Stimulated activated memory B cell treated with anti-CD40 and anti-IgM and Interleukin-4, amounts not matched to agents 10 μg/mL and 1 μg/mL and 100 μg/mL, for 72 hours (primary cell): ENCODE measurements around the gene TRIM43.
"Not testable (repeated sequence)": the region's sequence is repeated elsewhere in the genome, so short reads cannot be mapped to it uniquely, and the experiment has no call there.

Experiments
- ATAC-seq: fragments of 150-1000 bp; cut with Tn5 transposase; 2 replicates; pipeline ENCODE4 v1.10.0; 2021
- H3K27ac Mint-ChIP-seq: one replicate; pipeline ENCODE4 v1.8.0; 2022; ENCODE audit warnings: mild to moderate bottlenecking, mixed read lengths
- H3K27me3 Mint-ChIP-seq: one replicate; pipeline ENCODE4 v1.8.0; 2022; ENCODE audit warnings: mixed read lengths
- H3K36me3 Mint-ChIP-seq: one replicate; pipeline ENCODE4 v1.8.0; 2022; ENCODE audit warnings: mixed read lengths
- H3K4me1 Mint-ChIP-seq: one replicate; pipeline ENCODE4 v1.8.0; 2022; ENCODE audit warnings: mixed read lengths
- H3K4me3 Mint-ChIP-seq: one replicate; pipeline ENCODE4 v1.8.0; 2022; ENCODE audit warnings: mild to moderate bottlenecking, moderate library complexity, mixed read lengths
- H3K9me3 Mint-ChIP-seq: one replicate; pipeline ENCODE4 v1.8.0; 2022; ENCODE audit warnings: mixed read lengths

TRIM43 gene

DNA sequence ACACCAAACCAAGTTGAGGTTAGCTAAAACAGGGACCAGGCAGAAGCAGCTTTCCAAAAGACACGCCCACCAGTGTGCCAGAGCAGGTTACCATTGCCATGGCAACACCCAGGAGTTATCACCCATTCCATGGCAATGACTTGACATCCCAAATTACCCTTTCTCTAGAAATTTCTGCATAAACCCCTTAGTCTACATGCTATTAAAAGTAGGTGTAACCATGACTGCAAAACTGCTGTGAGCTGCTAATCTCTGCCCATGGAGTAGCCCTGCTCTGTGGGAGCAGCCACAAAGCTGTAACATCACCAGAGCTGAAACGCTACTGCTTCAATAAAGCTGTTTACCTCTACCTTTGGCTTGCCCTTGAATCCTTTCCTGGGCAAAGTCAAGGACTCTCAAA is 18.0 kb downstream of the TRIM43 start:
- H3K27ac Mint-ChIP-seq, ATAC-seq, H3K4me3 Mint-ChIP-seq, H3K36me3 Mint-ChIP-seq, H3K4me1 Mint-ChIP-seq, H3K9me3 Mint-ChIP-seq, H3K27me3 Mint-ChIP-seq: not testable (repeated sequence)

DNA sequence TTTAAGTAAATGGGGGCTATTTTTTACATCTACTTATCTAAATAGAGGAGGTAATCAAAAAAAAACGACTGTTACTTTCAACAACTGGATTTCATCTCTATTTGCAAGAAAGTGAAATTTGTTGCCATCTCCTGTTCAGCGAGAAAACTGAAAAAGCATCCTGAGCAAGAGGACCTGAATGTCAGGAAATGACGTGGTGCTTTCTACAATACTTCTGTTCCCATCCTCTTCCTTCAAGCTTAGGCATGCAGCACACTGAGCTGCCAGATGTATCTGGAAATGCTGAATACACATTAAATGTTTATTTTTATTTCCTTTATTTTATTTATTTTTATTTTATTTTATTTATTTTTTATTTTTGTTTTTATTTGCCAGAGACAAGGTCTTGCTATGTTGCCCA is 21.2 kb downstream of the TRIM43 start:
- H3K36me3 Mint-ChIP-seq, H3K9me3 Mint-ChIP-seq, ATAC-seq, H3K27me3 Mint-ChIP-seq, H3K4me1 Mint-ChIP-seq, H3K4me3 Mint-ChIP-seq, H3K27ac Mint-ChIP-seq: not testable (repeated sequence)

DNA sequence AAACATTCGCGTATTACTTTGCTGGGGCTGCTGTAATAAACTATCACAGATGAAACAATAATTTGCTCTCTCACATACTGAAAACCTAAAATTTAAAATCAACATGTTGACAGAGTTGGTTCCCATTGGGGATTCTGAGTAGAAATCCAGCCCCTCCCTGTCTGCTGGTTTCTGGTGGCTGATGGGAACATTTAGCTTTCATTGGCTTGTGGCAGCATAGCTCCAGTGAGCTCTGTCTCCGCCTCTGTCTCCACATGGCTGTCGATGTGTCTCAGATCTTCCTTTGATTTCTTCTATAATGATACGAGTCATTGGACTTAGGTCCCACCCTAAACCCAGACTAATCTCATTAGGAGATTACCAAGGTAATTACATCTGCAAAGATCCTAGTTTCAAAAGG is 30.9 kb downstream of the TRIM43 start:
- not testable (repeated sequence) for H3K4me3 Mint-ChIP-seq, H3K27me3 Mint-ChIP-seq

DNA sequence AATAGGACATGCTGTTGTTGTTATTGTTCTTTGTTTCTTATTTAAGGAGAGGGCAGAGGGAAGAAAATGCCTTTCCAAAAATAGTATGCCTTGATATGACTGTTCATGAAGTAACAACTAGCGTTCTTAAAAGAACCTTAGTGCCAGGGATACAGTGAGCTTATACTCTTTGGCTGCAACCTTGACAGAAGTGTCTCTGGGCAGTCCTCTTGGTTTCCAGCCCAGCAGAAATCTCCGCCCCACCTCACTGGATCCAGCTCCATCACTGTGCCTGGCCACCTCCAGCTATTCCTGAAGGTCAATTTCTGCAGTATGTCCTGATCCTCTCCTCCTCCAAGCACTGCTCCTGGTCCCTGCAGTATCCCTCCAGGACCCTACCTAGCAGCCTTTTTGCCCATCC is 39.2 kb downstream of the TRIM43 start:
- not testable (repeated sequence) for ATAC-seq, H3K9me3 Mint-ChIP-seq, H3K27me3 Mint-ChIP-seq, H3K27ac Mint-ChIP-seq, H3K4me3 Mint-ChIP-seq, H3K4me1 Mint-ChIP-seq, H3K36me3 Mint-ChIP-seq

More for the DNA sequence above, 30.9 kb downstream of the TRIM43 start:
- not testable (repeated sequence) for H3K9me3 Mint-ChIP-seq, H3K4me1 Mint-ChIP-seq, H3K36me3 Mint-ChIP-seq, H3K27ac Mint-ChIP-seq, ATAC-seq

DNA sequence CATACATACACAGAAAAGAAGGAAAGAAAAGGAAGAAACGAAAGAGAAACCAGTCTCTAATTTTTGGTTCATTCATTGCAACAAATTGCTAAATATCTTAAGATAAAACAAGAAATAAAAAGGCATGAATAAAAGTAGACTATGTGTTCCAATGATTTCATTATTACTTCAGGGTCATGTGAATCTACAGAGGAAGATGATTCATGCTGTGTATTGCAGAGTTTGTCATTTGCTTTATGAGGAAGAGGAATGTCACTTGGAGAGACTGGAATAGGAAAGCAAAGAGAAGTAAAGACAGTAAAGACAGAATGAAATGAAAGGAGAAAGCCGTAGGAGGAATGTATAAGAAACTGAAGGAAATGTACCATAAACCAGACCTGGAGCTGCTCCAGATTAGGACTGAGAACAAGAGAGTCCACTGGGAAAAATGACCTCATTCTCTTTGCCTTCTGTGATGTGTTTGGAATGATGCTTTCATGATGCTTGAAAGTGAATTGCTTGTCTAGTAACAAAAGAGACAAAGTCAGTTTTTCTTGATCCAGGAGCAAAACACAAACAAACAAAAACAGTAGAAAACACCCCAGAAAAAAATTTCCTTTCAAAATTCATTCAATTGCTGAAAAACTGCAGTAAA is 41.9 kb downstream of the TRIM43 start:
- H3K4me3 Mint-ChIP-seq, ATAC-seq, H3K36me3 Mint-ChIP-seq, H3K9me3 Mint-ChIP-seq, H3K4me1 Mint-ChIP-seq, H3K27me3 Mint-ChIP-seq, H3K27ac Mint-ChIP-seq: not testable (repeated sequence)

DNA sequence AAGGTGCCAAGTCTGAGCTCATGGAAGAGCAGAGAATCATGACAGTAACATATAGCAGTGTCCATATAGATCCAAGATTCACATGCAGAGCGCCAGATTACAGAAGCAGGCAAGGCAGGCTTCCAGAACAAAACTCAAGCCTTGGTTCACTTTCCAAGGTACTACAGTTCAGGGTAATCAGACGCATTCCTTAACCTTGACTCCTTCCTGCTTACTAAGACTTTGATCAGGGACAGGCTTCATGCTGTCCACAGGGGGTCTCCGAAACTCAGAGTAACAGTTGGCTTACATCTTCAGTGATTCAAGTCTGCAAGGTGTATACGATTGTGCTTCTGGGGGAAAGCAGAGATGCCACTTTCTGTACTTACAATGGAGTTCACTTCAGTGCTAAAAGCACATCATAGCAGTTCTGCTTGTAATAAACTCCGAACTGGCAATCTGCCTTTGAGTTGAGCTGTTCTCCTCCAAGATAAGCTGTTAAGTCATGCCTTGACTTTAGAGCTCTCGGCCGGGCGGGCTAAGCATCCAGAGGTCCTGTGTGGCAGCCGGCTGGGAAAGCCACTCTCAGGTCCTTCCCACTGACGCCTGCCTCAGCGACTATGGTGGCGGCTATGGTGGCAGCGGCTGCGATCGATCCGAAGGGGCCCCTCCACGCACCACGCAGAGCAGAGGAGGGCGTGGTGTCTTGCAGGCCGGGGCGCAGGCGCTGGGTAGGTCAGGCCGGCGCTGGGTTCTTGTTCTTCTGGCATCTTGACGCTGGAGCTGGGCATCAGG is 48.9 kb downstream of the TRIM43 start:
- H3K4me3 Mint-ChIP-seq, H3K4me1 Mint-ChIP-seq, ATAC-seq, H3K27me3 Mint-ChIP-seq, H3K36me3 Mint-ChIP-seq, H3K27ac Mint-ChIP-seq, H3K9me3 Mint-ChIP-seq: not testable (repeated sequence)

DNA sequence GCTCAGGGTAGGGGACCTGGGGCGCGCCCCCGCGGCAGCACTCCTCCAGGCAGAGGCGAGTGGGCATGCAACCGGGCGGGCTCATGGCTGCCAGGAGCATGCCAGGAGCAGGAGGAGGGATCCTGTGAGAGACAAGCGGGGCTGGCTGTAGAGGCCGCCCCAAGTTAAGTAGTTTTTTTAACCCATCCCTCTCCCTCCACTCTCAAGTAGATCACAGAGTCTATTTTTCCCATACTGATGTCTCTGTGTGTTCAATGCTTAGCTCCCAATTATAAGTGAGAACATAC is 49.4 kb downstream of the TRIM43 start:
- not testable (repeated sequence) for H3K4me1 Mint-ChIP-seq, ATAC-seq, H3K4me3 Mint-ChIP-seq, H3K27ac Mint-ChIP-seq, H3K27me3 Mint-ChIP-seq, H3K9me3 Mint-ChIP-seq, H3K36me3 Mint-ChIP-seq

DNA sequence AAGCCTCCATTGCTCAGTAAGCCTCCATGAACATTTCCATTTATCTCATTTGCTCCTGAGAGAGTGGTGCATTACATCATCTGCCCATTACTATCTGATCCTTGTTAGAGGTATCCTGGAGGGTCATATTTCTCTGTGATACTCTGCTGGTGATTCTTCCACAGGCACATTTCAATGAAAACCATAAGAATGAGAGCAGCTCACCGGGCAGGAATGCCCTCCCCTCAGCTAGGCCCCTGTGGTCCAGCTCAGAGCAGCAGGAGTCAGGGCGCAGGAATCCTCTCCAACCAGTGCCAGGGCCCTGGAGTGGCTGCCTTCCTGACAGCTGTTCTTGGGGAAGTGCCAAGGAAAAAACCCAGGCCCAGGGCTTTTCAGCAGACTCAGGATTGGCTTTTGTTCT is 50.0 kb downstream of the TRIM43 start:
- not testable (repeated sequence) for ATAC-seq, H3K27me3 Mint-ChIP-seq, H3K4me3 Mint-ChIP-seq, H3K27ac Mint-ChIP-seq, H3K36me3 Mint-ChIP-seq, H3K9me3 Mint-ChIP-seq, H3K4me1 Mint-ChIP-seq

DNA sequence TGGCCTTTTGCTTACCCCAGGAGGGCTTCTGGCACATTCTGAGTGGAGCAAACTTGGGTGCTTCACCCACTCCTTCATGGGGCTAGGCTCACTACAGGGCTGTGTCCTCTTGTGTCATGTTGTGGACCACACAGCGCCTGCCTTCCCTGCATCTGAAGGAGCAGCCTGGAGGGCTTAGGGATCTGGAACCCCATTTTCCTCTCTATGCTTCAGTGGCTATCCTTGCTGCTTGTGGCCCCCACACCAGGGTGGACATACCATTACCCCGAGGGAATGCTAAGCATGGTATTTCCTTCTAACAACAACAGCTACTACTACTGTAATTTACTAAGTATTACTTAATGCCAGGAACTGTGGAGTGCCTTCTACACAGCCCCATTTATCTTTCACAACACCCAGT is 50.6 kb downstream of the TRIM43 start:
- not testable (repeated sequence) for H3K4me1 Mint-ChIP-seq, H3K4me3 Mint-ChIP-seq, H3K27ac Mint-ChIP-seq, ATAC-seq, H3K27me3 Mint-ChIP-seq, H3K36me3 Mint-ChIP-seq, H3K9me3 Mint-ChIP-seq

DNA sequence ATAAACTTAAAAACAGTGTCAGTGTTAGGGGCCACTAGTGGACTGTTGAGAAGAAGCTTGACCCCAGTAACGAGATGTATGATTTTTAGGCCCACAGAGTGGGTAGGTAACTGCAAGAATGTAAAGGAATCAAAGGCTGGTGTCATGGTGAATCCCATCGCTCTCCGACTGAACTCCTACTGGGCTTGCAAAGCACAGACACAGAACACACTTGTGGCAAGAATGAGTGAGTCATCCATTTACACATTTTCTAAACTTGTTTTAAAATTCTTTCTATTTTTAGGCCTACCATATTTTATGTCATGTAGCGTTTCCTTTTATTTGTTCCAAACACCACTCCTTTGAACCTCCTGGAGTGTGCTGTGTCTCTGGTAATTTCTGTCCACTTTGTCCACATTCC is 51.1 kb downstream of the TRIM43 start:
- ATAC-seq, H3K4me1 Mint-ChIP-seq, H3K4me3 Mint-ChIP-seq, H3K27me3 Mint-ChIP-seq, H3K27ac Mint-ChIP-seq, H3K36me3 Mint-ChIP-seq, H3K9me3 Mint-ChIP-seq: not testable (repeated sequence)

DNA sequence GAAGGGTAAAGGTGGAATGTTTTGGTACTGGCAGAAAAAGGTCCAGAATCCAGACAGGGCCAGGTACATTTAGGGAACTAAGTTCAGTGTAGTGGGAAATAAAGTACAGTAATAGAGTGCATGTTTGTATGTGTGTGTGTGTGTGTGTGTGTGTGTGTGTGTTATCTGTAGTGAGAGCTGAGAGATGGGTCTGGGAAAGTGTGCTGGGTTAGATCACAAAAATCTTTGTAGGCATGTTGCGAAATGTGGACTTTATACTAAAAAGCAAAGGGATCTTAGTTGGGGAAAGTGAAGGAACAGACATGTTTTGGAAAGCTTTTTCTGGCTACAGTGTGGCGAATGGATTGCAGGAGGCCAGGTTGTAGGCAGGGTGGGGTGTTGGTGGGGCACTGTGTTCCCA is 53.5 kb downstream of the TRIM43 start:
- not testable (repeated sequence) for H3K4me3 Mint-ChIP-seq, H3K9me3 Mint-ChIP-seq, H3K4me1 Mint-ChIP-seq, H3K36me3 Mint-ChIP-seq, H3K27me3 Mint-ChIP-seq, ATAC-seq, H3K27ac Mint-ChIP-seq

DNA sequence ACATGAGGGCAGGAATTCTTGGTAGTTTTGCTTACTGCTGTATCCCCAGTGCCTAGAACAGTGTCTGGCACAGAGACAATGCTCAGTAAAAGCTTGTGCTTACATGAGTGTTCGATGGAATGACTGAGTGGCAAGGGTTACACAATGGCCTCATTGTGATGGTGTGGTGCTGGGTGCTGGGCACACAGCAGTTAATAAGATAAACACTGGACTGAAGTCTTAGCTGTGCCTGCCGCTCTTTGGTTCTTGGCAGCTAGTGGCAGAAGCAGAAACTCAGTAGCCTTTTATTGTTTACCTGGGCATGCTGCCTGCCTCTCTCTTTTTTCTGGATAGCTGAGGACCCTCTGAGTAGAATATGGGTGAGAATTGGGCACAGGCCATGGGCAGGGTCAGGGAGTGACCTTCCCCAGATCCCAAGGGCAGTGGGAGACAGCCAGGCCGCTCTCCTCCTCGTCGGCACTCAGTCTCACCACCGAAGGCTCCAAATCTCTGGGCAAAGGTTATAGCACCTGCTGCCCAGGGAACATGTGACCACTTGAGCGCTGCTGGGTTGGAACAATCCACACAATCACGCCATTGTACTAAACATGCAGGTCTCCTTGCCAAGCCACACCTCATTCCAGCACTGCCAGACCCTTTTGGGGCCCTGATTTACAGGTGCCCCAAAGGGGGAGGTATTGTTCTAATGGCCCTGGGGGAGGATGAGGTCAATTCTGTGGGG is 54.6 kb downstream of the TRIM43 start:
- not testable (repeated sequence) for H3K4me3 Mint-ChIP-seq, ATAC-seq, H3K27ac Mint-ChIP-seq, H3K27me3 Mint-ChIP-seq, H3K36me3 Mint-ChIP-seq, H3K9me3 Mint-ChIP-seq, H3K4me1 Mint-ChIP-seq

DNA sequence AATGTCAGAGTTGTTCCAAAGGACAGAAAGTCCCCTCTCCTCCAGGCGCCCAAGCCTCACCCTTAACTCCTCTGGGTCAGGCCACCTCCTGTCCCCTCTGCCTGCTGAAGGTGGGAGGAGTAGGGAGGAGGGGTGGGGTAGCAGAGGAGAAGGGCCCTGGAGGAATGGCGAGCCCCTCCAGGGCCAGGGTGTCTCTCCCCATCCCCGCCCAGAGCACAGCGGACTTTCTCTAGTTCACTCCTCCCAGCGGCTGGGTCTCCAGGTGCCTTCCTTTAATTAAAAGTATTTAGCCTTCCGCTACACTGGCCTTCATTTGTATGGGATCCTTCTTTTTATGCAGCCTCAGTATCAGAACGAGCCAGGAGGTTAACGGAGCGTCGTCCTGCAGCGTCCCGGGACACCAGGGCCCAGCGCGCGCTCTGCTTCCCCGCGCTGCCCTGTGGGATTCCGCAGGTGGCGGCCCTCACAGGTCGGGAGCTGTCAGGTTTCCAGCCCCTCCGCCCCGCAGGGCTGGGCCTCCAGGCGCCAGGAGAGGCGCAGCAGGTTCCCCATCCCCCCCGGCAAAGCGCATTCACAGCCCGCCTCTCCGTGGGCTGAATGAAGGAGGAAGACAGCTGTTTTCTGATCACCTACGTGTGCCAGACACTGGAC is 57.2 kb downstream of the TRIM43 start:
- ATAC-seq: peak; percentile 26
- H3K27ac Mint-ChIP-seq, H3K9me3 Mint-ChIP-seq: not testable (repeated sequence)

More for the DNA sequence above, 57.2 kb downstream of the TRIM43 start:
- H3K27me3 Mint-ChIP-seq, H3K4me3 Mint-ChIP-seq, H3K4me1 Mint-ChIP-seq, H3K36me3 Mint-ChIP-seq: not testable (repeated sequence)
